Lower lobe of right lung (tissue), 2 donors: ENCODE results near the gene STRBP. TPM values are rescaled to one million over a fixed set of nuclear protein-coding genes. Genes with fewer than 3 reads are reported as not detected.

ENCODE experiments used
- ATAC-seq, 2 donors: fragments of 200-7000 bp; cut with Tn5 transposase; one replicate each; pipeline ENCODE4 v1.9.1; 2020 to 2022; ENCODE audit warnings: mild to moderate bottlenecking in 2 of 2, moderate library complexity in 2 of 2
- DNase-seq: peaks from one replicate; pipeline ENCODE4 v3.0.0-alpha.2; 2020
- H3K27ac ChIP-seq: fragments of 200-600 bp; one replicate; pipeline ENCODE4 v1.8.0; 2022
- H3K27me3 ChIP-seq: fragments of 200-600 bp; one replicate; pipeline ENCODE4 v1.8.0; 2022; ENCODE audit warnings: low read depth
- H3K36me3 ChIP-seq: fragments of 200-600 bp; one replicate; pipeline ENCODE4 v1.8.0; 2022; ENCODE audit warnings: mild to moderate bottlenecking
- H3K4me1 ChIP-seq: fragments of 200-600 bp; one replicate; pipeline ENCODE4 v1.8.0; 2022
- H3K4me3 ChIP-seq: fragments of 200-600 bp; one replicate; pipeline ENCODE4 v1.8.0; 2022; ENCODE audit warnings: mild to moderate bottlenecking
- H3K9me3 ChIP-seq: fragments of 200-600 bp; one replicate; pipeline ENCODE4 v1.8.0; 2022
- CTCF ChIP-seq: fragments of 200-600 bp; IDR thresholded peaks from one replicate; pipeline ENCODE4 v1.8.0; 2022; ENCODE audit warnings: antibody characterized with exemption, mild to moderate bottlenecking
- intact Hi-C: fragments of 100-400 bp; cut with DNase I; formaldehyde crosslinking; loops from one replicate; pipeline ENCODE4 v1.11.0; 2022
- total RNA-seq: library from RNA; stranded (reverse); fragmentation: NEBNext Ultra II Directional; extraction: Animal tissue kit (Norgen Biotek cat#: 25700); gene quantifications from one replicate; pipeline ENCODE4 v1.2.1, GENCODE V29; 2021
- donor health status: DM: no; HTN: yes; CAD: no; lungs with severe emphysema.

STRBP gene
- total RNA-seq, 1 donor from 2014 or later: 23.7 TPM

DNA sequence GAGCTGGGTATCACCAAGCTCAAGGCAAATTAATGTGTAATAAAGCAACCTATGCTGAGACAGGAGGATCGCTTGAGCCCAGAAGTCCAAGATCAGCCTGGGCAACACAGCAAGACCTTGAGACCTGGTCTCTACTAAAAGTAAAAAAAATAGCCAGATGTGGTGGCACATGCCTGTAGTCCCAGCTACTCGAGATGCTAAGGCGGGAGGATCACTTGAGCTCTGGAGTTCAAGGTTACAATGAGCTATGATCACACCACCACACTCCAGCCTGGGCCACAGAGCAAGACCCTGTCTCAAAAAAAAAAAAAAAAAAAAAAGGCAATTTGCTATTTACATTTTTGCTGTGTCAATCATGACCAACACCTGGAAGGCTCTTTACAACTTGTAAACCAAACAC lies 5.2 kb downstream of the STRBP start:
- Histone ChIP-seq H3K27me3 (no peaks in the 10 kb centered on the region), H3K9me3 (no peaks in the 10 kb centered on the region), H3K4me3 (no peak overlapping the region), H3K27ac (no peak overlapping the region), H3K4me1 (no peaks in the 10 kb centered on the region), H3K36me3 (no peaks in the 10 kb centered on the region)
- no peak for TF ChIP-seq CTCF
- ATAC-seq (no peak), DNase-seq (no peak)
- intact Hi-C loops: no loop called here

- ATAC-seq (no peak), DNase-seq (no peak)
- H3K27me3 ChIP-seq: no peaks in the 10 kb centered on the region
- no peaks in the 10 kb centered on the region for H3K36me3 ChIP-seq
- H3K9me3 ChIP-seq: no peaks in the 10 kb centered on the region
- intact Hi-C loops: no loop called here
- no peak overlapping the region for H3K27ac ChIP-seq
- no peak for TF ChIP-seq CTCF
- no peak overlapping the region for H3K4me3 ChIP-seq
- H3K4me1 ChIP-seq: no peaks in the 10 kb centered on the region
These were observed 6.0 kb downstream of the STRBP start for GRCh38 chr9:123262338-123262737.

- intact Hi-C loops: no loop called here
These were observed 7.2 kb downstream of the STRBP start for GRCh38 chr9:123261006-123261677.

DNA sequence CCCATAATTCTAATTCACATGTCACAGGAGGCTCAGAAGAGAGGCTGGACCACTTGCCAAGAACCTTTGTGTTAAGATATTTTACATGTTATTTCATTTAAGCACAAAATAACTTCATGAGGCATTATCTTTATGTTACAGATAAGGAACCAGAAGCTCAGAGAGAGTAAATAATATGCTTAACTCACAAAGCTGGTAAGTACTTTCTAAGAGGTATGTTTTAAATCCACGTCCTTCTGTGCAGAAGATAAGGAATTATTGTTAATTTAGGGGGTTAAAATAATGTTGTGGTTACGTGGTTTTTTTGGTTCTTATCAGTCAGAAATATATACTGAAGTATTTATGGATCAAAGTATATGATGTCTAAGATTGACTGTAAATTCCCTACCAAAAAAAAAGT lies 8.0 kb downstream of the STRBP start:
- Histone ChIP-seq H3K9me3 (no peaks in the 10 kb centered on the region), H3K27ac (no peak overlapping the region), H3K4me3 (no peak overlapping the region), H3K4me1 (no peaks in the 10 kb centered on the region), H3K36me3 (no peaks in the 10 kb centered on the region), H3K27me3 (no peaks in the 10 kb centered on the region)
- ATAC-seq (no peak), DNase-seq (no peak)
- intact Hi-C loops: no loop called here
- no peak for TF ChIP-seq CTCF

More at GRCh38 chr9:123261006-123261677, 7.2 kb downstream of the STRBP start:
- Histone ChIP-seq H3K36me3 (no peaks in the 10 kb centered on the region), H3K4me3 (no peak overlapping the region), H3K4me1 (no peaks in the 10 kb centered on the region), H3K27me3 (no peaks in the 10 kb centered on the region), H3K27ac (no peak overlapping the region), H3K9me3 (no peaks in the 10 kb centered on the region)
- TF ChIP-seq CTCF: no peak
- no peak for DNase-seq
- no peak for ATAC-seq

- H3K4me3 ChIP-seq: no peak overlapping the region
- H3K27ac ChIP-seq: no peak overlapping the region
- no peaks in the 10 kb centered on the region for H3K9me3 ChIP-seq
- H3K27me3 ChIP-seq: no peaks in the 10 kb centered on the region
- intact Hi-C loops: no loop called here
- no peaks in the 10 kb centered on the region for H3K4me1 ChIP-seq
- DNase-seq: no peak
- TF ChIP-seq CTCF: no peak
- no peak for ATAC-seq
- H3K36me3 ChIP-seq: no peaks in the 10 kb centered on the region
These were observed 11.1 kb downstream of the STRBP start for GRCh38 chr9:123257276-123257675.
